GM10266 (cell line): Measurements from ENCODE around the gene FAM72B.
"Not testable (repeated sequence)": the region's sequence is repeated elsewhere in the genome, so short reads cannot be mapped to it uniquely, and the experiment has no call there.

Source experiments
- DNase-seq: peaks from one replicate; pipeline ENCODE4 v3.0.0; 2012; ENCODE audit errors: extremely low spot score

Gene FAM72B

GRCh38 chr1:121184290-121185127 is at the start of gene FAM72B, which contains the start of gene SRGAP2C:
Gene FAM72B (minus strand): TSS chr1:121184340. CDS start chr1:121183489, 851 bp downstream.
Gene SRGAP2C (plus strand): TSS chr1:121184975. CDS start chr1:121187447, 2,472 bp downstream.
- not testable (repeated sequence) for DNase-seq

GRCh38 chr1:121232445-121233125 is 48.4 kb upstream of the FAM72B start:
- not testable (repeated sequence) for DNase-seq

GRCh38 chr1:121230636-121231035 is 46.5 kb upstream of the FAM72B start:
- not testable (repeated sequence) for DNase-seq

GRCh38 chr1:121227544-121228330 is 43.6 kb upstream of the FAM72B start:
- not testable (repeated sequence) for DNase-seq

GRCh38 chr1:121226925-121227324 is 42.8 kb upstream of the FAM72B start:
- not testable (repeated sequence) for DNase-seq

- DNase-seq = not testable (repeated sequence)
Measured at GRCh38 chr1:121226295-121226904, 42.3 kb upstream of the FAM72B start.

GRCh38 chr1:121224714-121225113 is 40.6 kb upstream of the FAM72B start:
- DNase-seq = not testable (repeated sequence)

DNA sequence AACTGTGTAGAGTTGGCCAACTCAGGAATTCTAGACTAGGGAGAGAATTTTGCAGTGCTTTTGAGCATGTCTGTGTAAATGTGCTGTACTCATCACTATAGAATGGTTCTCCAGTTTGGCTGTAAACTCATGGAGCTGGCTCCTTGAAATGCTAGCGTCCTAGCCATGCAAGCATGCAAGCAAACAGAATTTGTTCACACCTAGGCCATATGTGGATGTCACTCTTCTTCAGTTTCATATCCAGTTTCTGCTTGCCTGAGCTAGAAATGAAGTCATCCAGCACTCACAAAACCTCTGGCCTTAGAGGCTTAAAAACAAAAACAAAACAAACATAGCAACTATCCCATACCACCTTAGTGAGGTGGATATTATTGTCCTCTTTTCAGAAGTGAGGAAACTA is 37.6 kb upstream of the FAM72B start:
- not testable (repeated sequence) for DNase-seq

DNA sequence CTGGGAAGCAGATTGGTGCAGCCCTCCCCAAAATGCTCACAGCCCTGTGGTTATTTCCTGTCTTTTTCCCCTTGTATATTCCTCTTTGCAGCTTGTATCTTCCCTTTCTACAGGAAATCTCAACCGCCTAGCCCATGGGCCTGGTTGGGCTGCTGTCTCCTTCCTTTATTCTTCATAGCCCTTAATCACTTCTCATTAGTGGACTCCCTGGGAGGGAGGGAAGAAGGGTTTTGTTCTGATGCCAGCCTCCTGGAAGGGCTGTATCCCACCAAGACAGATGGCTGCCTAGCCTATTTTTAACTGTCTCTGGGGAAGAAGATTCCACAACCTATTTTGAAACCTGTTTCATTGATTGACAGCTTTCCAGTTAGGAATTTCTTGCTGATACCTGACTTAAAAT is 32.5 kb upstream of the FAM72B start:
- DNase-seq = not testable (repeated sequence)

DNA sequence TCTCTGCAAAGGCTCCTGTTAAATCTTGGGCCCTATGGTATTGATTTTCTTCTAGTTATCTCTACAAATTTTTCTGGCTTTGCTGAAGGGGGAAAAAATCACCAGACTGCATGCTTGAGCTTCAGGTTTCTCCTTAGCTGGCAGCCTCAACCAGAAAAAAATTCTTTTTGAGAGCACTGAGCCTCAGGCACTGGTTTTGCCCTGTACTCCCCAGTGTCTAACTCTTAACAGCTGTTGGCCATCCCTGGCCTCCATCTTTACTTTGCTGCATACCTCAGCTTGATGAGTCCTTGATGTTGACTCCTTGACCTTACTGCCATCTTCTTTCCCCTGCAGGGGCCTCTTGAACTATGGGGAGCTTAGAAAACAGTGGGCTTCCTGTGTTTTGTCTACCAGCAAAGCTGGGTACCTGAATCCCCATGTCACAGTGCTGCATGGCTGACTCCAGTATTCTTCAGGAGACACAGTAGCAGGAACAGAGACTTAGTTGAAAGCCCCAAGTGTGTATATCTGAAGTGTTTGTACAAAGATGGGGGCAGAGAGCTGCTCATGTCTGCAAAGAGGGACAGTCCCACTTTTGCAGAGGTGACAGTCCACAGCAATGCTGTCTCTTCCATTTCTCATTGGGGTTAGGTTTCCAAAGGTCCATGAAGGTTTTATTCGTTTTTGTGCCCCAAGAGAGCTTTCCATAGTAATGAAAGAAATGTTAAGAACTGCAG is 31.7 kb upstream of the FAM72B start:
- not testable (repeated sequence) for DNase-seq

DNA sequence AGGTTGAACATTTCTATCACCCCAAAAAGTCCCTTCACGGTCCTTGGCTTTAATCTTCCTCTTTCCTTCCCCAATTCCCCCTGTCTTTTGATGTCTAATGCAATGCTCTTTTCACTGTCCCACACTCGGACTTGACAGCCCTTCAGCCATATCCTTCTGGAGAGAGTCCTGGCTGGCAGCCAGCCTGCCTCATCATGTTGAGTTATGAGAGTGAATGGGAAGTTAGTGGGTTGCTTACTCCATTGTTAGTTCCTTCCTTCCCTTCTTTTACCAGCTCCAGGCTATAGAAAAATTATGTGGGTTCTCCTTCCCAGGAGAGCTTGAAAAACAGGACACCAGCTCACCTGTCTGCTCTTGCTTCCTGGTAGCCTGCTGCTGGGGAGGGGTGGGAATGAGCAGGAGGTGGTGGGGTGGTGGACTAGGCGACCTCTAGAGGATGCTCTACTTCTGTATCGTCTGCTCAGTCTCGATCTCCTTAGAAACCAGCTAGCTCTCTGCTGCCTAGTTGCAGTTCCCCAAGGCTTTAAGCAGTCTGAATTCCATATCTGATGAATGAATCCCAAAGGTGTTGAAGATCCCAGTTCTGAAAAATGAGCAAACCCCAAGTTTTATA is 30.5 kb upstream of the FAM72B start:
- DNase-seq = not testable (repeated sequence)

DNA sequence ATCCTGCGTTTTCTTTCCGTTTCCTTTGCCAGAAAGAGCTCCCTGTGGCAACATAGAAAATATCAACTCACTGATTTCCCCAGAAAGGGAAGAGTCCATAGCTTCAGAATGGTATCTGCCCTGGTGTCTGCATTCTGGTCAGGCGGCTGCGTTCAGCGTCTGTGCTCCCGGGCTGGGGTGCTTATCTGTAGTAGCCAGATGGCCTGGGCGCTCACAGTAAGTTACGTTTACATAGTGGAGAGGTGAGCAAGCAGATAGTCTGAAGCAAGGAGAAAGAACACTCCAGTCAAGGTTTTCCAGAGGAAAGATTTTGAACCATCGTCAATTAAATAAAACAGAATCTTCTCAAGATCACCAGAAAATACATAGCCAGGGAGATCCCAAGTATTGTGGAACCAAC is 29.4 kb upstream of the FAM72B start:
- DNase-seq = not testable (repeated sequence)

DNA sequence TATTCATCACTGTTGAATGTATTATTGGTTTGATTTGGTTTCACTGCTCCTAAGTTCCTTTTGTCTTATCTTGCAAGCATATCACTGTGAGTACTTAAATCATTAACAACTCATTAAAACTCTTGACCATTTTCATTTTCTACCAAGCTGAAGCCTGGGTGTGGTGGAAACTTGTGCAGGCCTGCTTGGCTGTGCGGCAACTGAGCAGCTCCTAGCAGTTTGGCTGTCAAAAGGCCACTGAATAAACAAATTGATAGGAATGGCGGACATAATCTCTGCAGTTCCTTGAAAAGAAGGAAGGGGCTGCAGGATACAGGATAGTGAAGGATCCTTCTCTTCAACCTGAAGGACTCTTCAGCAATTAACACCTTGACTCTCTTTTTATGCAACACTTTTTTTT is 26.6 kb upstream of the FAM72B start:
- DNase-seq = not testable (repeated sequence)

DNA sequence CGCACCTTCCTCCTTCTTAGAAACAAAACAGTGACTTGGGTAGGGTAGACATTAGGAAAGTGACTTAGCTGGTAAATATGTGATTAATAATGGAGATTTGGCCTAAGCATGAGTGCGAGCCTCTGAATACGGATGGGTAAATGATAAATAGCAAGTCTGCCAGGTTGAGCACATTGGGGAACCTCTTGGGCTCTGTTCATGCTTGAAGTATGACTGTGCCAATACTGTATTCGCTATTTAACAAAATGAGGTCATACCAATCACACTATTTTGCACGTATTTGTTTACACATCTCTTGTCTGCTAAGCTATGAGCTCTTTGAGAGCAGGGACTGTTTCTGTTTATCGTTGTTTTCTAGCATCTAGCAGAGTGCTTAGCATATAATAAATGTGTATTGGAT is 24.2 kb upstream of the FAM72B start:
- DNase-seq = not testable (repeated sequence)

DNA sequence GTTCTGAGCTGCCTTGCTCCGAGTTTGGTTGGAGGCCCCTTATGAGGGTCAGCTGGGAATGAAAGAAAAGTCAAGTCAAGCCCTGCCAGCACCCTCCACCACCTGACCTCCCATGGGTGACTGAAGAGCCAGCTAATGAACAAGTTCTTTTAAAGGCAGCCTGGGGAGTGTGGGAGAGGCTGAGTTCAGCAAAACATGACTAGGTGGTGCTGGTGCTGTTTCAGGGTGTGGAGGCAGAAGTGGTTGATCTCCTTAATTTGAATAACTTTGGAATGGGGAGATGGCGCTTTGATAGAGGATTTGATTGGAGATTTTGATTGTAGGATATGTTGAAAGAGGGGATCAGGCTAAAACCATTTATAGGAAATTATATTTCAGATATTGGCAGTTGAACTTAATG is 23.2 kb upstream of the FAM72B start:
- DNase-seq = not testable (repeated sequence)

DNA sequence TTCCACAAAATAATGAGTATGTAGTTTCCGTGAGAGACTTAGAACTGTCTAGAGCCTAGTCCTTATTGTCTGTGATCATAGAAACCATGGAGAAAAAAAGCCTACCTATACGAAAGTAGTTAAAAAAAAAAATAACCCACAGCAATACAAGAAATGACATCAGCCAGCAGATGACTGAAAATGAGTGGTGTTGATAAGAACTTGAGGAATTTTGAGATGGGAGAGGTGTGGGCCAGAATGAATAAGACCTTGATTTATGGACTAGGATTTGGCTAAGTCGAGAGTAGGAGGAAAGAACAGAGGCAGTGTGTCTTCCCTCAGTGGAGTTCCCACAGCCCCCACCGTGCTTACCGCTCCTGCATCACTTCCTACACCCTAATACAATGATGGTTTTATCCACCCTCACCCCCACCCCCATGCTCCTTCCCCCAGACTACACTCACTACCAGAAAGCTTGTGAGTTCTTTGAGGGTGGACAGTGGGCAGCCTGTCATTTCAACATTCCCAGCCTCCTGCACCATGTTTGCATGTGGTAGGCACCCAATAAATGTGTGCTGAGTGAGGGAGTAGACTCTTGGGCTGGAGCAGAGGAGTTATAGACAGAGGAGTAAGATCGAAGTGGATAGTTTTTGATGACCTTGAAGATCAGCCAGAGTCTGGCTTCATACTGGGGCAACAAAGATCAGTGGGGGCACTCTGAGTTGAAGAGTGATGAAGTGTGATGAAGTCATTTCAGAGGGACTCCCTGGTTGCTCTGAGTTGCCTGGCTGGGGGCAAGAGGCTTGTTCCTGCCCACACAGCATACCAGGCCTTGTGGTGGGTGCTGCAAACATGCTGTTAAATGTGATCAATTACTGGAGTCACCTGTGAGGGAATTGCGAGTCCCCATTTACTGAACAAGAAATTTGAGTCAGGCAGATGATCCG is 21.9 kb upstream of the FAM72B start:
- not testable (repeated sequence) for DNase-seq

- not testable (repeated sequence) for DNase-seq
Measured at GRCh38 chr1:121202986-121203385, 18.8 kb upstream of the FAM72B start.

DNA sequence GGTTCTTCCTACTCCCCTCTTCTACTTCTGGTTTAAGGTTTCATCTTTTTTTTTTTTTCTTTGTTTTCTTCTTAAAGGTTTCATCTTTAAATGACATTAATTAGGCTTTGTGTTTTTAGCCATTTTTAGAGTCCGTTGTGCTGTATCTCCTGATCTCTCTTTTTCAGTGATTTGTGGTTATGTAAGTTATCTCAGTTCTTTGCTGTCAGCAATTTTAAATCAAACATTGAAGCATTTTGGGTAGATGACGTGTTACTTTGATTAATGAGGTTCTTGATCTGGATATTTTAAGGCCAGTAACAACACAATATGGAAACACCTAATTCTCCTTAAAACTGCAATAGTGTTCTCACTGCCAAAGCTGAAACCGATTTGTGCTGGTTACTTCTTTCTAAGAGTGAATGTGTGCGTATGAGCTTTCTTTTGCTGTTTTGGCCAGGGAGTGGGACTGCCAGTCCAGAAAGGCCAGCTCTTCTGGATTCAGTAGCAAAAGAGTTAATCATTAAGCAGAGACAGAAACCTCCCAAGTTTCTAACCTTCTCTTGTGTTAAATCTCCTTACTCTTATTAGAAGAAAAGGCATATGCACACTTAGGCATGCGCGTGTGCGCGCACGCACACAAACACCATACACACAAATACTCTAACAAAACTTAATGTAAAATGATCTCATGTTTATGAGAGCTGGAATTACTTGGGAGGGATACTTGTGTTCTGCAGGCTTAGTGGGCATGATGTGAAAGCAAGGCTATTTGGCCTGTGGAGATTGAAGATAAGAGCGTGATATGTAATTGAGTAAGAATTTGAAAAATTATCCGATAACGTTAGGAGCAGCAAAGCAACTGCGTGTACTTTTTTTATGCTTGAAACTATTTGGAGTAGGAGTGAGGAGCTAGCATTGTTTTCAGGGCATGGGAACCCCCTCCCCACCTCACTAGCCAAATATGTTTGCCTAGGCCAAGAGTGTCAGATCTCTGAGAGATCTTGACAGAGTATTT is 17.1 kb upstream of the FAM72B start:
- not testable (repeated sequence) for DNase-seq
